ENCODE measurements around the gene AJM1. TPM values are rescaled to one million over a fixed set of nuclear protein-coding genes. Genes with fewer than 3 reads are reported as not detected.

The AJM1 gene
- polyA plus RNA-seq, 3 donors, result 0.10 to 2.0 (median 0.18) TPM

- no peak overlapping the region for H2AFZ ChIP-seq (ENCODE audit: insufficient read depth, low read depth, low read length, poor library complexity, severe bottlenecking)
- Mint-ChIP-seq H3K27me3 (ENCODE audit: low read depth in 3 of 3) (peaks cover 23 to 30% (median 25%) of the 10 kb centered on the region in 3 donors), H3K36me3 (peaks cover 20 to 24% of the 10 kb centered on the region in 2 donors), H3K27ac (no peak overlapping the region), H3K4me3 (no peak overlapping the region), H3K4me1 (peaks cover 38% of the 10 kb centered on the region), H3K9me3 (peaks cover 0 to 11% (median 1%) of the 10 kb centered on the region in 7 donors)
- no peak for DNase-seq
- intact Hi-C loops (cut with micrococcal nuclease), result loop anchor here (5.0 to 10.0 kb wide), 2 partner anchors 37 to 140 kb away; partner anchors contain the start of genes AJM1 (in 1 of the 2), C8G (in 1 of the 2) and FBXW5 (in 1 of the 2)
- peaks cover 14% of the 10 kb centered on the region for H4K20me1 ChIP-seq (ENCODE audit: insufficient read depth, low read length)
- H3K4me1 ChIP-seq (ENCODE audit: control insufficient read depth in 1 of 2, insufficient read depth in 2 of 2, low read length in 2 of 2), result peaks cover 26 to 43% of the 10 kb centered on the region in 2 donors
- H3K9ac ChIP-seq (ENCODE audit: insufficient read depth, low read length, poor library complexity, severe bottlenecking), result no peak overlapping the region
- no peak for TF ChIP-seq CTCF (IDR thresholded peaks at IDR 0.05)
- H3K27ac ChIP-seq (ENCODE audit: low read depth in 1 of 2, low read length in 2 of 2), result no peak overlapping the region
- no peaks in the 10 kb centered on the region for H3K9me3 ChIP-seq (replicated peaks in 1 of 2; ENCODE audit: control insufficient read depth in 1 of 2, insufficient read depth in 1 of 2, low read length in 2 of 2)
- H3K36me3 ChIP-seq (replicated peaks in 1 of 2; ENCODE audit: control insufficient read depth in 1 of 2, insufficient read depth in 2 of 2, low read length in 2 of 2), result peaks cover 0 to 2% of the 10 kb centered on the region in 2 donors
- no peak overlapping the region for H3K4me2 ChIP-seq (replicated peaks; ENCODE audit: extremely low read depth, low read length, poor library complexity, severe bottlenecking)
- no peak overlapping the region for H3K4me3 ChIP-seq (replicated peaks in 1 of 3; ENCODE audit: low read depth in 2 of 3, low read length in 3 of 3)
- peaks cover 24% of the 10 kb centered on the region for H3K79me2 ChIP-seq (ENCODE audit: insufficient read depth, low read length)
- H3K27me3 ChIP-seq (ENCODE audit: control insufficient read depth in 2 of 2, insufficient read depth in 2 of 2, low read length in 2 of 2), result peaks cover 16 to 24% of the 10 kb centered on the region in 2 donors
- WGBS (ENCODE audit: insufficient coverage), result 92% methylated on average over 11 of the region's 12 CpGs
These were observed 37.0 kb upstream of the AJM1 start for GRCh38 chr9:136805207-136805740.

GRCh38 chr9:136806067-136806466 lies 36.2 kb upstream of the AJM1 start:
- no peak for TF ChIP-seq CTCF (IDR thresholded peaks at IDR 0.05)
- Histone ChIP-seq H3K4me3 (replicated peaks in 1 of 3; ENCODE audit: low read depth in 2 of 3, low read length in 3 of 3) (no peak overlapping the region), H3K79me2 (ENCODE audit: insufficient read depth, low read length) (peaks cover 32% of the 10 kb centered on the region), H4K20me1 (ENCODE audit: insufficient read depth, low read length) (peaks cover 19% of the 10 kb centered on the region), H3K27ac (ENCODE audit: low read depth in 1 of 2, low read length in 2 of 2) (no peak overlapping the region), H3K9ac (ENCODE audit: insufficient read depth, low read length, poor library complexity, severe bottlenecking) (no peak overlapping the region), H3K4me1 (ENCODE audit: control insufficient read depth in 1 of 2, insufficient read depth in 2 of 2, low read length in 2 of 2) (peaks cover 21 to 35% of the 10 kb centered on the region in 2 donors), H3K27me3 (ENCODE audit: control insufficient read depth in 2 of 2, insufficient read depth in 2 of 2, low read length in 2 of 2) (peaks cover 9 to 16% of the 10 kb centered on the region in 2 donors), H2AFZ (ENCODE audit: insufficient read depth, low read depth, low read length, poor library complexity, severe bottlenecking) (no peak overlapping the region), H3K9me3 (replicated peaks in 1 of 2; ENCODE audit: control insufficient read depth in 1 of 2, insufficient read depth in 1 of 2, low read length in 2 of 2) (no peaks in the 10 kb centered on the region), H3K4me2 (replicated peaks; ENCODE audit: extremely low read depth, low read length, poor library complexity, severe bottlenecking) (no peak overlapping the region), H3K36me3 (replicated peaks in 1 of 2; ENCODE audit: control insufficient read depth in 1 of 2, insufficient read depth in 2 of 2, low read length in 2 of 2) (peaks cover 4 to 5% of the 10 kb centered on the region in 2 donors)
- Mint-ChIP-seq H3K36me3 (peaks cover 20 to 30% of the 10 kb centered on the region in 2 donors), H3K4me3 (no peak overlapping the region), H3K27ac (no peak overlapping the region), H3K9me3 (peaks cover 0 to 5% (median 1%) of the 10 kb centered on the region in 7 donors), H3K27me3 (ENCODE audit: low read depth in 3 of 3) (peaks cover 15 to 22% (median 17%) of the 10 kb centered on the region in 3 donors), H3K4me1 (peaks cover 31% of the 10 kb centered on the region)
- 93% methylated on average over 7 of the region's 10 CpGs for WGBS (ENCODE audit: insufficient coverage)
- intact Hi-C loops (cut with micrococcal nuclease), result loop anchor here (2.0 to 10.0 kb wide), 3 partner anchors 15 to 139 kb away; partner anchors contain the start of genes AJM1 (in 1 of the 2), C8G (in 1 of the 2), FBXW5 (in 1 of the 2) and TMEM141 (in 1 of the 2)
- DNase-seq, result no peak
